OCI-LY3 (cell line): ENCODE data around the gene PRDM11.

ENCODE experiments used
- EZH2phosphoT487 ChIP-seq: fragments of 200-600 bp; shearing (Covaris generic); IDR thresholded peaks from 2 replicates; pipeline ENCODE4 v1.6.1; 2018; ENCODE audit warnings: antibody characterized with exemption, mixed run types, low read depth
- TF ChIP-seq, protein P1 (sequence below): fragments of 200-600, 300-600 bp; sonication (generic); IDR thresholded peaks from 2 replicates; pipeline ENCODE4 v1.5.1; 2014; ENCODE audit warnings: antibody characterized with exemption, low read length, low read depth

DNA sequence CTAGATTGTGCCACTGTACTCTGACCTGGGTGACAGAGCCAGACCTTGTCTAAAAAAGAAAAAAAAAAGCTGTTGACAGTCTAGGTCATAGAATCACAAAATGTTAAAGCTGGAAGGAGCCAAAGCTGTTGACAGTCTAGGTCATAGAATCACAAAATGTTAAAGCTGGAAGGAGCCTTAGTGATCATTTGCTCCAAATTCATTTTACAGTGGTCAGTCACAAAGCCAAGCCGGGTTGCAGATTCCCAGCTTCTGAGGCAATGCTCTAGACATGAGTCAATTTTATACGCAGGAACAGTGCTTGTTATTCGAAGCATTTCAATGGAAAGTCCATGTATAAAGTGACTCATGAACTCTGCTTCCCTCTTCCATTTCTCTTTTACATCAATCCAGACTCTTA is 92.3 kb downstream of the PRDM11 start:
- TF ChIP-seq, protein P1, sequence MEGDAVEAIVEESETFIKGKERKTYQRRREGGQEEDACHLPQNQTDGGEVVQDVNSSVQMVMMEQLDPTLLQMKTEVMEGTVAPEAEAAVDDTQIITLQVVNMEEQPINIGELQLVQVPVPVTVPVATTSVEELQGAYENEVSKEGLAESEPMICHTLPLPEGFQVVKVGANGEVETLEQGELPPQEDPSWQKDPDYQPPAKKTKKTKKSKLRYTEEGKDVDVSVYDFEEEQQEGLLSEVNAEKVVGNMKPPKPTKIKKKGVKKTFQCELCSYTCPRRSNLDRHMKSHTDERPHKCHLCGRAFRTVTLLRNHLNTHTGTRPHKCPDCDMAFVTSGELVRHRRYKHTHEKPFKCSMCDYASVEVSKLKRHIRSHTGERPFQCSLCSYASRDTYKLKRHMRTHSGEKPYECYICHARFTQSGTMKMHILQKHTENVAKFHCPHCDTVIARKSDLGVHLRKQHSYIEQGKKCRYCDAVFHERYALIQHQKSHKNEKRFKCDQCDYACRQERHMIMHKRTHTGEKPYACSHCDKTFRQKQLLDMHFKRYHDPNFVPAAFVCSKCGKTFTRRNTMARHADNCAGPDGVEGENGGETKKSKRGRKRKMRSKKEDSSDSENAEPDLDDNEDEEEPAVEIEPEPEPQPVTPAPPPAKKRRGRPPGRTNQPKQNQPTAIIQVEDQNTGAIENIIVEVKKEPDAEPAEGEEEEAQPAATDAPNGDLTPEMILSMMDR = no peak
- no peak for TF ChIP-seq EZH2phosphoT487
